IPS-18a (cell line): Measurements from ENCODE around the gene SFXN5.
A peak's percentile ranks its signal among the peaks of the same experiment; 100 is the strongest.
"Not testable (repeated sequence)": the region's sequence is repeated elsewhere in the genome, so short reads cannot be mapped to it uniquely, and the experiment has no call there.

ENCODE experiments used
- H3K27ac ChIP-seq: one replicate; pipeline ENCODE4 v1.5.1; 2013; ENCODE audit warnings: low read length
- H3K27me3 ChIP-seq: one replicate; pipeline ENCODE4 v1.6.1; 2013; ENCODE audit warnings: mild to moderate bottlenecking, low read length; ENCODE audit not compliant: control insufficient read depth, insufficient read depth
- H3K36me3 ChIP-seq: one replicate; pipeline ENCODE4 v1.6.1; 2013; ENCODE audit warnings: low read depth, low read length; ENCODE audit not compliant: control insufficient read depth
- H3K4me1 ChIP-seq: one replicate; pipeline ENCODE4 v1.6.1; 2013; ENCODE audit warnings: low read depth, low read length; ENCODE audit not compliant: control insufficient read depth
- H3K4me3 ChIP-seq: one replicate; pipeline ENCODE4 v1.5.1; 2013; ENCODE audit warnings: low read length
- H3K9ac ChIP-seq: one replicate; pipeline ENCODE4 v1.6.1; 2013; ENCODE audit warnings: mild to moderate bottlenecking, low read length, moderate library complexity
- H3K9me3 ChIP-seq: one replicate; pipeline ENCODE4 v1.6.1; 2013; ENCODE audit warnings: low read depth, low read length; ENCODE audit not compliant: control insufficient read depth

The SFXN5 gene

GRCh38 chr2:73072416-73072815, 904 bp upstream of the SFXN5 start:
- H3K9me3 ChIP-seq: no peaks in the 10 kb centered on the region
- peak overlapping the region; percentile 91 for H3K4me3 ChIP-seq
- H3K36me3 ChIP-seq: no peaks in the 10 kb centered on the region
- H3K27me3 ChIP-seq: peaks cover 11% of the 10 kb centered on the region
- no peak overlapping the region for H3K9ac ChIP-seq
- H3K27ac ChIP-seq: no peak overlapping the region
- H3K4me1 ChIP-seq: peaks cover 9% of the 10 kb centered on the region

- H3K9ac ChIP-seq: peak overlapping the region; percentile 82
- no peaks in the 10 kb centered on the region for H3K36me3 ChIP-seq
- peaks cover 11% of the 10 kb centered on the region for H3K27me3 ChIP-seq
- H3K27ac ChIP-seq: no peak overlapping the region
- peaks cover 9% of the 10 kb centered on the region for H3K4me1 ChIP-seq
- no peaks in the 10 kb centered on the region for H3K9me3 ChIP-seq
- H3K4me3 ChIP-seq: peak overlapping the region; percentile 91
Measured at GRCh38 chr2:73072129-73072395, 550 bp upstream of the SFXN5 start.

GRCh38 chr2:73070643-73071359, 711 bp downstream of the SFXN5 start:
- Histone ChIP-seq H3K27ac (no peak overlapping the region), H3K9ac (peak overlapping the region; percentile 82)

GRCh38 chr2:73069855-73070642, 1.5 kb downstream of the SFXN5 start:
- Histone ChIP-seq H3K27ac (no peak overlapping the region), H3K9ac (peak overlapping the region; percentile 82), H3K27me3 (peaks cover 11% of the 10 kb centered on the region), H3K4me1 (peaks cover 9% of the 10 kb centered on the region), H3K36me3 (no peaks in the 10 kb centered on the region), H3K9me3 (no peaks in the 10 kb centered on the region), H3K4me3 (peak overlapping the region; percentile 91)

More at GRCh38 chr2:73070643-73071359, 711 bp downstream of the SFXN5 start:
- H3K4me1 ChIP-seq: peaks cover 9% of the 10 kb centered on the region
- peak overlapping the region; percentile 91 for H3K4me3 ChIP-seq
- H3K27me3 ChIP-seq: peaks cover 11% of the 10 kb centered on the region
- no peaks in the 10 kb centered on the region for H3K36me3 ChIP-seq
- H3K9me3 ChIP-seq: no peaks in the 10 kb centered on the region

GRCh38 chr2:73069041-73069854, 2.3 kb downstream of the SFXN5 start:
- Histone ChIP-seq H3K36me3 (no peaks in the 10 kb centered on the region), H3K9ac (no peak overlapping the region), H3K4me3 (peak overlapping the region; percentile 91), H3K9me3 (no peaks in the 10 kb centered on the region), H3K4me1 (peaks cover 14% of the 10 kb centered on the region), H3K27me3 (peaks cover 11% of the 10 kb centered on the region), H3K27ac (no peak overlapping the region)

- Histone ChIP-seq H3K9ac (no peak overlapping the region), H3K9me3 (no peaks in the 10 kb centered on the region), H3K4me1 (peaks cover 25% of the 10 kb centered on the region), H3K27me3 (peaks cover 11% of the 10 kb centered on the region), H3K4me3 (no peak overlapping the region), H3K36me3 (no peaks in the 10 kb centered on the region), H3K27ac (no peak overlapping the region)
Measured at GRCh38 chr2:73068147-73068546, 3.4 kb downstream of the SFXN5 start.

- Histone ChIP-seq H3K9ac (no peak overlapping the region), H3K27me3 (peaks cover 8% of the 10 kb centered on the region), H3K36me3 (peaks cover 3% of the 10 kb centered on the region), H3K4me3 (no peak overlapping the region), H3K4me1 (peaks cover 23% of the 10 kb centered on the region), H3K27ac (no peak overlapping the region), H3K9me3 (no peaks in the 10 kb centered on the region)
Measured at GRCh38 chr2:73067043-73067442, 4.5 kb downstream of the SFXN5 start.

GRCh38 chr2:73065070-73065469, 6.4 kb downstream of the SFXN5 start:
- not testable (repeated sequence) for H3K9me3 ChIP-seq, H3K27me3 ChIP-seq, H3K27ac ChIP-seq, H3K4me3 ChIP-seq, H3K36me3 ChIP-seq, H3K9ac ChIP-seq
- H3K4me1 ChIP-seq: peaks cover 22% of the 10 kb centered on the region

GRCh38 chr2:73063909-73064875, 7.3 kb downstream of the SFXN5 start:
- Histone ChIP-seq H3K4me1 (peaks cover 17% of the 10 kb centered on the region), H3K36me3 (peaks cover 3% of the 10 kb centered on the region), H3K4me3 (peak overlapping the region; percentile 19), H3K9me3 (no peaks in the 10 kb centered on the region), H3K9ac (peak overlapping the region; percentile 26), H3K27ac (peak overlapping the region; percentile 47), H3K27me3 (no peaks in the 10 kb centered on the region)

- Histone ChIP-seq H3K36me3 (peaks cover 3% of the 10 kb centered on the region), H3K9ac (peak overlapping the region; percentile 26), H3K27ac (peak overlapping the region; percentile 47), H3K27me3 (no peaks in the 10 kb centered on the region), H3K9me3 (no peaks in the 10 kb centered on the region), H3K4me3 (peak overlapping the region; percentile 19), H3K4me1 (peaks cover 17% of the 10 kb centered on the region)
Measured at GRCh38 chr2:73063472-73063871, 8.0 kb downstream of the SFXN5 start.
